Kidney epithelial cell (primary cell): ENCODE data around the gene HDHD3. TPM values are rescaled to one million over a fixed set of nuclear protein-coding genes. Genes with fewer than 3 reads are reported as not detected.
"Not testable (repeated sequence)": the region's sequence is repeated elsewhere in the genome, so short reads cannot be mapped to it uniquely, and the experiment has no call there.

Source experiments
- DNase-seq: peaks from one replicate; pipeline ENCODE4 v3.0.0-alpha.2; 2010; ENCODE audit warnings: low read depth
- H3K27me3 ChIP-seq: 2 replicates; pipeline ENCODE4 v1.6.0; 2011; ENCODE audit warnings: low read length; ENCODE audit not compliant: control insufficient read depth, insufficient read depth
- H3K36me3 ChIP-seq: 2 replicates; pipeline ENCODE4 v1.5.1; 2011; ENCODE audit warnings: low read length; ENCODE audit not compliant: control insufficient read depth, insufficient read depth
- H3K4me3 ChIP-seq: 2 replicates; pipeline ENCODE4 v1.5.1; 2011; ENCODE audit warnings: low read depth, mild to moderate bottlenecking, control low read depth, low read length
- total RNA-seq: library from RNA; depleted of rRNA; stranded (reverse); fragments of >200 nt; gene quantifications from 2 replicates; pipeline ENCODE4 v1.2.3, GENCODE V29; 2015
- TF ChIP-seq, protein P1 (sequence below): IDR thresholded peaks from 2 replicates; pipeline ENCODE4 v1.5.1; 2011; ENCODE audit warnings: mild to moderate bottlenecking, moderate library complexity, low read length, control low read depth, inconsistent platforms; ENCODE audit not compliant: insufficient read depth, poor library complexity, severe bottlenecking

Gene HDHD3
- total RNA-seq, 1 donor from 2014 or later = 22.3 TPM

DNA sequence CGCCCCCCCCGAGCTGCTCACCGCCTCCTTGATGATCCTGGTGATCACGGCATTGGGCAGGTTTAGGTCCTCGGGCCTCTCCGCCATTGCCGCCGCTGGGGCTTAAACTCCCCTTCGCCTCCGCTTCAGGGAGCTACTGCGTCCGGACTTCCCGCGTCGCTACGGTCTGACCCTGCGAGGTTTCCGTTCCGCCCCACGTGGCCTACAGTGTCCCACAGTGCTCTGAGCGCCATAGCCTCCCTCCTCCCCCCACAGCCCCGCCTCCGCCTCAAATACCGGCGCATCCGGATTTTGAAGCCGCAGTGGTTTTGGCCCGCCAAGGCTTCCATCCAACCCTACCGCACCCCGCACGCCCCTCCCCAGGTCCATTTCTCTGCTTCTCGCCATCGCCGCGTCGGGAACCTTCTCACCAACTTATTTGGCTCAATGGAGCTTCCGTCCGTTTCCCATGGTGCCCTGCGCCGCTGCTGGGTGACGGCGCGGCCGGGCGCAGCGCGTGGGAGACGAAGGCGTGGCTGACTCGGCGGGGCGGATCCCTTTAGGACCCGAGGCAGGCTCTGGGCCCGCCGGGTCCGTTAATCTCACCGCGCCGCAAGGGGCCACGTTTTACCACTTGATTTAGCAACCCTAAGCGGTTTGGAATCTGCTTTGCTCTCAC lies 33.5 kb upstream of the HDHD3 start, which contains the start of the genes C9orf43 and POLE3:
Gene C9orf43, plus strand, starts transcription at position 541 of the 658 bp plus-strand sequence. CDS start 2,747 bp downstream, outside the sequence.
Gene POLE3, minus strand, starts transcription at position 469 of the 658 bp plus-strand sequence. Its CDS starts 382 bp downstream, at position 87.
- Histone ChIP-seq H3K36me3 (no peaks in the 10 kb centered on the region), H3K4me3 (peak within 1 kb of the TSS; percentile 90), H3K27me3 (no peaks in the 10 kb centered on the region)
- TF ChIP-seq, protein P1, sequence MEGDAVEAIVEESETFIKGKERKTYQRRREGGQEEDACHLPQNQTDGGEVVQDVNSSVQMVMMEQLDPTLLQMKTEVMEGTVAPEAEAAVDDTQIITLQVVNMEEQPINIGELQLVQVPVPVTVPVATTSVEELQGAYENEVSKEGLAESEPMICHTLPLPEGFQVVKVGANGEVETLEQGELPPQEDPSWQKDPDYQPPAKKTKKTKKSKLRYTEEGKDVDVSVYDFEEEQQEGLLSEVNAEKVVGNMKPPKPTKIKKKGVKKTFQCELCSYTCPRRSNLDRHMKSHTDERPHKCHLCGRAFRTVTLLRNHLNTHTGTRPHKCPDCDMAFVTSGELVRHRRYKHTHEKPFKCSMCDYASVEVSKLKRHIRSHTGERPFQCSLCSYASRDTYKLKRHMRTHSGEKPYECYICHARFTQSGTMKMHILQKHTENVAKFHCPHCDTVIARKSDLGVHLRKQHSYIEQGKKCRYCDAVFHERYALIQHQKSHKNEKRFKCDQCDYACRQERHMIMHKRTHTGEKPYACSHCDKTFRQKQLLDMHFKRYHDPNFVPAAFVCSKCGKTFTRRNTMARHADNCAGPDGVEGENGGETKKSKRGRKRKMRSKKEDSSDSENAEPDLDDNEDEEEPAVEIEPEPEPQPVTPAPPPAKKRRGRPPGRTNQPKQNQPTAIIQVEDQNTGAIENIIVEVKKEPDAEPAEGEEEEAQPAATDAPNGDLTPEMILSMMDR = no peak
- peak; percentile 69 for DNase-seq

DNA sequence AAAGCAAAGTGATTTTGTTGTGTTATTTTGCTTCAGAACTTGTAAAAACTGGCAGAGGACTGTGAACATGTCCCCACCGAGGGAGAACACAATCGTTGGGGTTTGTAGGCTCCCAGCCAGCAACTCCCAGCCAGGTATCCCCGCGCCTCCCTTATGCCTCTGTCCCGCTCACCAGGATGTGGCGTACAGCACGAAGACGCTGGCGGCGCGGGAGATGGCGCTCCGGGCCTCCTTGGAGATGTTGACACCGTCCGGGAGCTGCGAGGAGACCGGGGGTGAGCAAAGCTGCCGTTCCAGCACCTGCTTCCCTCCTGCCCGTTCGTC lies 33.1 kb upstream of the HDHD3 start:
- Histone ChIP-seq H3K36me3 (no peaks in the 10 kb centered on the region), H3K27me3 (no peaks in the 10 kb centered on the region), H3K4me3 (peak overlapping the region; percentile 90)
- TF ChIP-seq, protein P1 = no peak
- DNase-seq = no peak

DNA sequence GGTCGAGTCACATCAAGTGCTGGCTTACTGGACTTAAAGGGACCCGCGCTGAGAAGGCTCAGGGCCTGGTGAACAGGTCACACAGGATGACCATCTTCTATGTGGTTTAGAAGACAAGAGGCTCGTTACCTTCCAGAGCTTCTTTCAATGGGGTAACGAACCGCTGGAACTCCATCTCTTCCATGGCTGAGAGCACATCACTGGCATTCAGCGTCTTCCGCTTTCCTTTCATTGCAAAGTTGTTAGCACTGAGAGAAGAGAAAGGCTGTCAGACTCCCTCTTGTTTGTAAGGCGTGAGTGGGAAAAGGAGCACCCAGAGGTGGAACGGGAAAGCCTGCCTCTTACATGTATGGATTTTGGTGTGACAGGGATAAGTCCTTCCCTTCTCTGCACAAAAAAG lies 32.7 kb upstream of the HDHD3 start:
- Histone ChIP-seq H3K27me3 (no peaks in the 10 kb centered on the region), H3K36me3 (no peaks in the 10 kb centered on the region), H3K4me3 (peak overlapping the region; percentile 90)
- DNase-seq = no peak
- TF ChIP-seq, protein P1 = no peak

DNA sequence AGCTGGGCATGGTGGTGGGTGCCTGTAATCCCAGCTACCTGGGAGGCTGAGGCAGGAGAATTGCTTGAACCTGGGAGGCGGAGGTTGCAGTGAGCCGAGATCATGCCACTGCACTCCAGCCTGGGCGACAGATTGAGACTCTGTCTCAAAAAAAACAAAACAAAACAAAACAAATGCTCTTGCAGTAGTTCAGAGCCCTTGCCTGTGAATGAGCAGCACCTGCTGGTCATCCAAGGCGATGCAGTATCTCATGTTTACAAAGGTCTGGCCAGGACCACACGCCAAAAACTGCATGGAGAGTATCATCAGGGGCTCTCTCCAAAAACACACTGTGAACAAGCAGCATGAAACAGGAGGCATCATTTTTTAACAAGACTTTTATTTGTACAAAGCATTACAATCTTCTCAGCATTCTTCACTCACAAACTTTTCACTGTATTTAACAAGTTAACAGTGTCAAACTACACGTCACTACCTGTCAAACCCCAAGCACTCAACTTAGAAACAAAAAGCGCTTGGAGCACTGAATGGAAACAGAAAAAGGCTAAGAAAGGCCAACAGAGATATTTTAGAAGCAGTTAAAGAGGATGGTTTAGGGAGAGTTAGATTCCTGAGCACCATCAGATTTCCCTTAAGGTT lies 30.2 kb upstream of the HDHD3 start:
- DNase-seq, H3K36me3 ChIP-seq, H3K27me3 ChIP-seq, H3K4me3 ChIP-seq: not testable (repeated sequence)
- TF ChIP-seq, protein P1 = peak; percentile 84

DNA sequence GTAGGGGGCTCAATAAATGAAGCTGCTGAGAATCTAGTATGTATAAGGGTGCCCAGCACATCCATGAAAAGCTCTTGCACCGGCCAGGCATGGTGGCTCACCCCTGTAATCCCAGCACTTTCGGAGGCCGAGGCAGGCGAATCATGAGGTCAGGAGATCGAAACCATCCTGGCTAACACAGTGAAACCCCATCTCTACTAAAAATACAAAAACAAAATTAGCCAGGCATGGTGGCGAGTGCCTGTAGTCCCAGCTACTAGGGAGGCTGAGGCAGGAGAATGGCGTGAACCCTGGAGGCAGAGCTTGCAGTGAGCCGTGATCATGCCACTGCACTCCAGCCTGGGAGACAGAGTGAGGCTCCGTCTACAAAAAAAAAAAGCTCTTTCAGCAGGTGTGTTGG lies 29.6 kb upstream of the HDHD3 start:
- not testable (repeated sequence) for H3K36me3 ChIP-seq, DNase-seq, H3K27me3 ChIP-seq, H3K4me3 ChIP-seq

DNA sequence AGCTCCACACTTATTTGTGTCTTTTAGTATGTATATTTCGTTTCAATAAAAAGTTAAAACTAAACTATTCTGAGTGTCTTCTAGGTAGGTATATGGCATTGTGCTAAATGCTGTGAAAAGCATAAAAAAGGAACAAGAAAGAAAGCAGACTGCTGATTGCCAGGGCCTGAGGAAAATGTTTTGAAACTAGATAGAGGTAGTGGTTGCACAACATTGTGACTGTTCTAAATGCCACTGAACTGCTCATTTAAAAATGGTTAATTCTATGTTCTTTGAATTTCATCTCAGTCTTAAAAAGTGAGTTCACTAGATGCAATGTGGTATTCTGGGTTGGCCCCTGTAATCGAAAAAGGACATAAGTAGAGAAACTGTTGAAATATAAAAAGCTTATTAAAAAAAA lies 26.9 kb upstream of the HDHD3 start:
- Histone ChIP-seq H3K27me3 (no peaks in the 10 kb centered on the region), H3K36me3 (no peaks in the 10 kb centered on the region), H3K4me3 (no peak overlapping the region)
- TF ChIP-seq, protein P1 = no peak
- DNase-seq = no peak
